PFSK-1 (cell line): Measurements from ENCODE around the gene LRMDA.

Source experiments
- POLR2AphosphoS5 ChIP-seq: IDR thresholded peaks from 2 replicates; pipeline ENCODE4 v1.6.1; 2012; ENCODE audit warnings: low read depth, mild to moderate bottlenecking, control low read depth, low read length, moderate library complexity
- REST ChIP-seq, 2 experiments: IDR thresholded peaks; 2 replicates each; pipeline versions ENCODE4 v1.6.1 to v1.8.0; 2011 to 2012; ENCODE audit warnings: low read depth in 2 of 2, low read length in 2 of 2, control low read depth in 1 of 2, inconsistent platforms in 1 of 2, mild to moderate bottlenecking in 1 of 2, moderate library complexity in 1 of 2; ENCODE audit not compliant: insufficient read depth in 1 of 2
- SIN3A ChIP-seq: IDR thresholded peaks from 2 replicates; pipeline ENCODE4 v1.6.1; 2012; ENCODE audit warnings: mild to moderate bottlenecking, low read length, moderate library complexity, borderline replicate concordance; ENCODE audit not compliant: insufficient read depth

GRCh38 chr10:75586814-75587213, 155.4 kb downstream of the LRMDA start:
- no peak for TF ChIP-seq SIN3A
- no peak for TF ChIP-seq POLR2AphosphoS5
- no peak for TF ChIP-seq REST (IDR thresholded peaks at IDR 0.05; ENCODE audit: insufficient read depth in 1 of 2, low read depth in 2 of 2, low read length in 2 of 2)
